Measurements from ENCODE around the gene DCC. TPM values are rescaled to one million over a fixed set of nuclear protein-coding genes. Genes with fewer than 3 reads are reported as not detected.

Gene DCC
- polyA plus RNA-seq, 1 experiment = 0.15 TPM

GRCh38 chr18:52598921-52599320 lies 258.9 kb downstream of the DCC start:
- ChIA-PET CTCF (no interaction called here), POLR2A (no interaction called here)
- TF ChIP-seq CTCF (IDR thresholded peaks at IDR 0.05; ENCODE audit: insufficient read depth, low read depth, low read length) = no peak
- Histone ChIP-seq H3K27me3 (ENCODE audit: control insufficient read depth, insufficient read depth, low read length) (no peaks in the 10 kb centered on the region), H3K36me3 (ENCODE audit: control insufficient read depth, insufficient read depth, low read length) (no peaks in the 10 kb centered on the region), H3K4me3 (ENCODE audit: low read depth, low read length) (no peak overlapping the region)
- DNase-seq (ENCODE audit: low read depth) = no peak

- CTCF ChIA-PET = no interaction called here
- Histone ChIP-seq H3K36me3 (ENCODE audit: control insufficient read depth, insufficient read depth, low read length) (no peaks in the 10 kb centered on the region), H3K4me3 (ENCODE audit: low read depth, low read length) (no peak overlapping the region), H3K27me3 (ENCODE audit: control insufficient read depth, insufficient read depth, low read length) (no peaks in the 10 kb centered on the region)
- no peak for TF ChIP-seq CTCF (IDR thresholded peaks at IDR 0.05; ENCODE audit: insufficient read depth, low read depth, low read length)
- POLR2A ChIA-PET = no interaction called here
- DNase-seq (ENCODE audit: low read depth) = no peak
Observed at GRCh38 chr18:52602820-52603219, 262.8 kb downstream of the DCC start.

GRCh38 chr18:52605345-52605744 lies 265.3 kb downstream of the DCC start:
- Histone ChIP-seq H3K36me3 (ENCODE audit: control insufficient read depth, insufficient read depth, low read length) (no peaks in the 10 kb centered on the region), H3K4me3 (ENCODE audit: low read depth, low read length) (no peak overlapping the region), H3K27me3 (ENCODE audit: control insufficient read depth, insufficient read depth, low read length) (no peaks in the 10 kb centered on the region)
- no peak for TF ChIP-seq CTCF (IDR thresholded peaks at IDR 0.05; ENCODE audit: insufficient read depth, low read depth, low read length)
- ChIA-PET POLR2A (no interaction called here), CTCF (interaction anchor here (1.5 kb wide), 1 partner anchor 10 kb away, joined by 5 read pairs; no protein-coding TSS in a partner anchor)
- no peak for DNase-seq (ENCODE audit: low read depth)

GRCh38 chr18:52607985-52608384 lies 268.0 kb downstream of the DCC start:
- POLR2A ChIA-PET = no interaction called here
- H3K4me3 ChIP-seq (ENCODE audit: low read depth, low read length) = no peak overlapping the region
- no peak for TF ChIP-seq CTCF (IDR thresholded peaks at IDR 0.05; ENCODE audit: insufficient read depth, low read depth, low read length)

GRCh38 chr18:52610451-52611115 lies 270.6 kb downstream of the DCC start:
- Histone ChIP-seq H3K27me3 (ENCODE audit: control insufficient read depth, insufficient read depth, low read length) (no peaks in the 10 kb centered on the region), H3K4me3 (ENCODE audit: low read depth, low read length) (no peak overlapping the region), H3K36me3 (ENCODE audit: control insufficient read depth, insufficient read depth, low read length) (no peaks in the 10 kb centered on the region)
- no peak for TF ChIP-seq CTCF (IDR thresholded peaks at IDR 0.05; ENCODE audit: insufficient read depth, low read depth, low read length)
- DNase-seq (ENCODE audit: low read depth) = no peak
- ChIA-PET POLR2A (no interaction called here), CTCF (no interaction called here)

More at GRCh38 chr18:52607985-52608384, 268.0 kb downstream of the DCC start:
- Histone ChIP-seq H3K36me3 (ENCODE audit: control insufficient read depth, insufficient read depth, low read length) (no peaks in the 10 kb centered on the region), H3K27me3 (ENCODE audit: control insufficient read depth, insufficient read depth, low read length) (no peaks in the 10 kb centered on the region)
- CTCF ChIA-PET = no interaction called here
- no peak for DNase-seq (ENCODE audit: low read depth)
